ENCODE measurements around the gene CDC42BPB. TPM values are rescaled to one million over a fixed set of nuclear protein-coding genes. Genes with fewer than 3 reads are reported as not detected.

The CDC42BPB gene
- total and polyA plus RNA-seq, 2 donors from 2014 or later = 22.5 to 127 TPM

DNA sequence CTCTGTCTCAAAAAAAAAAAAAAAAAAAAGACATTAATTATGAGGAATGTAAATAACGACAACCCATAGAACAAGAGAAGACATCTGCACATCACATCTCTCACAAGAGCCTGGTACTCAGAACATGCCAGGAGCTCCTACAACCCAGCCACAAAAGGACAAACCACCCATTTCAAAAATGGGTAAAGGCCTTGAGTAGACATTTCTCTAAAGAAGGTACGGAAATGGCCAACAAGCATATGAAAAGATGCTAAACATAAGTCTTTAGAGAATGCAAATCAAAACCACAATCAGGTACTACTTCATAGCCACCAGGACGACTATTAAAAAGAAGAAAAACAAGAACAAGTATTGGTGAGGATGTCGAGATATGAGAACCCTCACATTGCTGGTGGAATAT lies 121.6 kb downstream of the CDC42BPB start:
- H3K36me3 ChIP-seq (ENCODE audit: control insufficient read depth in 2 of 3, insufficient read depth in 3 of 3, low read length in 3 of 3) = peaks cover 0 to 27% (median 12%) of the 10 kb centered on the region in 3 donors
- FAIRE-seq = no peak
- H3K9me3 ChIP-seq (ENCODE audit: control insufficient read depth in 2 of 3, insufficient read depth in 1 of 3, low read length in 3 of 3) = no peaks in the 10 kb centered on the region
- H3K4me3 ChIP-seq (ENCODE audit: low read length in 3 of 3) = no peak overlapping the region
- H3K9ac ChIP-seq (ENCODE audit: low read length in 3 of 3) = no peak overlapping the region
- intact Hi-C loops (cut with DNase I) = no loop called here
- no peak overlapping the region for H3K27ac ChIP-seq (ENCODE audit: low read depth in 2 of 2, low read length in 2 of 2)
- H3K27me3 ChIP-seq (ENCODE audit: control insufficient read depth, insufficient read depth, low read length) = no peaks in the 10 kb centered on the region
- TF ChIP-seq, protein P1, sequence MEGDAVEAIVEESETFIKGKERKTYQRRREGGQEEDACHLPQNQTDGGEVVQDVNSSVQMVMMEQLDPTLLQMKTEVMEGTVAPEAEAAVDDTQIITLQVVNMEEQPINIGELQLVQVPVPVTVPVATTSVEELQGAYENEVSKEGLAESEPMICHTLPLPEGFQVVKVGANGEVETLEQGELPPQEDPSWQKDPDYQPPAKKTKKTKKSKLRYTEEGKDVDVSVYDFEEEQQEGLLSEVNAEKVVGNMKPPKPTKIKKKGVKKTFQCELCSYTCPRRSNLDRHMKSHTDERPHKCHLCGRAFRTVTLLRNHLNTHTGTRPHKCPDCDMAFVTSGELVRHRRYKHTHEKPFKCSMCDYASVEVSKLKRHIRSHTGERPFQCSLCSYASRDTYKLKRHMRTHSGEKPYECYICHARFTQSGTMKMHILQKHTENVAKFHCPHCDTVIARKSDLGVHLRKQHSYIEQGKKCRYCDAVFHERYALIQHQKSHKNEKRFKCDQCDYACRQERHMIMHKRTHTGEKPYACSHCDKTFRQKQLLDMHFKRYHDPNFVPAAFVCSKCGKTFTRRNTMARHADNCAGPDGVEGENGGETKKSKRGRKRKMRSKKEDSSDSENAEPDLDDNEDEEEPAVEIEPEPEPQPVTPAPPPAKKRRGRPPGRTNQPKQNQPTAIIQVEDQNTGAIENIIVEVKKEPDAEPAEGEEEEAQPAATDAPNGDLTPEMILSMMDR (IDR thresholded peaks at IDR 0.05; ENCODE audit: borderline replicate concordance, extremely low read depth, insufficient read depth) = no peak
- peaks cover 0 to 2% (median 0%) of the 10 kb centered on the region in 3 donors for H3K4me1 ChIP-seq (ENCODE audit: control insufficient read depth in 2 of 3, insufficient read depth in 2 of 3, low read depth in 1 of 3, low read length in 3 of 3)
- DNase-seq = no peak

DNA sequence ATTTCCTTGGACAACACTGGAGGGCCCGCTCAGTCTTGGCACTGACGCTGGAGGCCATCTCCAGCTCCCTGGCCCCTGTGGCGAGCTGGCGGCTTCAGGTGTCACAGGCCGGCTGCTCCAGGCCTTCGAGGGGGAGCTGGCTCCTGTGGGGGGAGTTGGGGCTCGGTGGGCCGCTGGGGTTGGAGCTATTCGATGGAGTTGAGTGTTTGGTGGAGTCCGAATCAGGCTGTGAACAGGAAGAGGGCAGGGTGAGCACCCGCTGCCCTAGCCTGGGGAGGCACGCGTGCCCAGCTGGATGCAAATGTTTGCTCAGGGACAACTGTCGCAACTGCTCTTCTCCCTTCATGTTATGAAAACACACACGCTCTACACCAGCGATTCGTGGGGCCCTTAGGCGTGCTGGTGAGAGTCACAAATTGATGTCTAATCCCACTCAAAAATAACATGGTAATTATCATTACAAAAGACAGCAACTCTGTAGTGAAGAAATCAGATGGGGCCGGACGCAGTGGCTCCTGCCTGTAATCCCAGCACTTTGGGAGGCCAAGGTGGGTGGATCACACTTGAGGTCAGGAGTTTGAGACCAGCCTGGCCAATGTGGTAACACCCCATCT lies 123.6 kb downstream of the CDC42BPB start:
- Histone ChIP-seq H3K36me3 (ENCODE audit: control insufficient read depth in 2 of 3, insufficient read depth in 3 of 3, low read length in 3 of 3) (peaks cover 0 to 20% (median 7%) of the 10 kb centered on the region in 3 donors), H3K27me3 (ENCODE audit: control insufficient read depth, insufficient read depth, low read length) (peaks cover 3% of the 10 kb centered on the region), H3K9ac (ENCODE audit: low read length in 3 of 3) (no peak overlapping the region), H3K9me3 (ENCODE audit: control insufficient read depth in 2 of 3, insufficient read depth in 1 of 3, low read length in 3 of 3) (no peaks in the 10 kb centered on the region), H3K4me3 (ENCODE audit: low read length in 3 of 3) (no peak overlapping the region), H3K4me1 (ENCODE audit: control insufficient read depth in 2 of 3, insufficient read depth in 2 of 3, low read depth in 1 of 3, low read length in 3 of 3) (peaks cover 0 to 10% (median 0%) of the 10 kb centered on the region in 3 donors), H3K27ac (ENCODE audit: low read depth in 2 of 2, low read length in 2 of 2) (no peak overlapping the region)
- intact Hi-C loops (cut with DNase I) = no loop called here
- TF ChIP-seq, protein P1 (IDR thresholded peaks at IDR 0.05; ENCODE audit: borderline replicate concordance, extremely low read depth, insufficient read depth) = no peak
- peak in 1 of 5 donors; percentile 37 for DNase-seq
- FAIRE-seq = no peak

DNA sequence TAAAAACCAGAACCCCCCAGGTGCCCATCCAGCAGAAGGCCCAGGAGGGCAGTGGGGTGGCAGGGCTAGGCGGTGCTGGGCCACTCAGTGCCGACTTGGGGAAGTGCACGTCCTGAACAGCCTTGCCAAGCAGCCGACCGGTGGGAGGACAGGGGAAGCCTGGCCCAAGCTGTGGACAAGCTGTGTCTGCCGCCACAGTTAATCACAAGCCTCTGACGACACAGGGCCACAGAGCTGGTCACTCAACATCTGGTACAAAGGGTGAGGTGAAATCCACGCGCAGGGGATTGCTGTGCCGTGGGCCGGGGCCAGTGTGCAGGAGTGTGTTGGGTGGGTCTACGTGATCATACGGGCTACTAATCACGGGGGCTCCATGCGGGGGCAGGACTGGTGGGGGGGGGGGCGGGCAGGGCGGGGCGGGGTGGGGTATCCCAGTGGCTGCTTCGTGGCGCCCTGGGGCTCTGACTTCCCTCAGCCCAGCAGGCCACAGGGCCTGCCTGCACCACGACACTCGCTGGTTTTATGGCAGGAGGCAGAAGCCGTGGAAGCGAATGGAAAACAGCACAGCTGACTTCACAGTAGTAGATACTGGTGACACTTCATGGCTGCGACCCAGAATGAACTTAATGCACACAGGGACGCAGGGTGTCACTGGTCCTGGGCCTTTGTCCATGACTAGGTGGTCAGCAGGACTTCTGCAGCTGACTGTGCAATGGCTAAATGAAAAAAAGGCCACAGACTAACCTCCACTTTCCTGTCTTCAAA lies 124.7 kb downstream of the CDC42BPB start:
- no peak for FAIRE-seq
- Histone ChIP-seq H3K4me3 (ENCODE audit: low read length in 3 of 3) (no peak overlapping the region), H3K9me3 (ENCODE audit: control insufficient read depth in 2 of 3, insufficient read depth in 1 of 3, low read length in 3 of 3) (no peaks in the 10 kb centered on the region), H3K36me3 (ENCODE audit: control insufficient read depth in 2 of 3, insufficient read depth in 3 of 3, low read length in 3 of 3) (peaks cover 0 to 13% (median 7%) of the 10 kb centered on the region in 3 donors), H3K9ac (ENCODE audit: low read length in 3 of 3) (no peak overlapping the region), H3K4me1 (ENCODE audit: control insufficient read depth in 2 of 3, insufficient read depth in 2 of 3, low read depth in 1 of 3, low read length in 3 of 3) (peaks cover 0 to 12% (median 0%) of the 10 kb centered on the region in 3 donors), H3K27ac (ENCODE audit: low read depth in 2 of 2, low read length in 2 of 2) (no peak overlapping the region), H3K27me3 (ENCODE audit: control insufficient read depth, insufficient read depth, low read length) (peaks cover 3% of the 10 kb centered on the region)
- TF ChIP-seq, protein P1 (IDR thresholded peaks at IDR 0.05; ENCODE audit: borderline replicate concordance, extremely low read depth, insufficient read depth) = no peak
- intact Hi-C loops (cut with DNase I) = no loop called here
- peak in 1 of 5 donors; percentile 39 for DNase-seq
